Suppressor macrophage treated with lipopolysaccharide for 4 hours (primary cell): Measurements from ENCODE around the gene FOSL1.
A peak's percentile ranks its signal among the peaks of the same experiment; 100 is the strongest.

Experiments used
- DNase-seq: peaks from one replicate; pipeline ENCODE4 v3.0.0-alpha.2; 2020

Gene FOSL1

GRCh38 chr11:65919573-65920371 lies 19.6 kb upstream of the FOSL1 start:
- no peak for DNase-seq

GRCh38 chr11:65919141-65919572 lies 19.0 kb upstream of the FOSL1 start, which contains the start of gene DRAP1:
DRAP1 (plus strand) TSS chr11:65919426; CDS start chr11:65919502, 76 bp downstream.
- peak; percentile 100 for DNase-seq

- no peak for DNase-seq
Observed at GRCh38 chr11:65918211-65919140, 18.3 kb upstream of the FOSL1 start, which contains the start of gene C11orf68. C11orf68 (minus strand) TSS chr11:65919062; CDS start chr11:65919031, 31 bp downstream.

GRCh38 chr11:65917434-65918210 lies 17.4 kb upstream of the FOSL1 start:
- no peak for DNase-seq

GRCh38 chr11:65917077-65917433 lies 16.9 kb upstream of the FOSL1 start:
- no peak for DNase-seq

- DNase-seq = no peak
Observed at GRCh38 chr11:65916391-65916790, 16.2 kb upstream of the FOSL1 start.

GRCh38 chr11:65915821-65916251 lies 15.6 kb upstream of the FOSL1 start:
- DNase-seq = peak; percentile 64

GRCh38 chr11:65915101-65915820 lies 15.1 kb upstream of the FOSL1 start:
- DNase-seq = no peak

GRCh38 chr11:65912845-65913244 lies 12.7 kb upstream of the FOSL1 start:
- DNase-seq = no peak

GRCh38 chr11:65911682-65912568 lies 11.7 kb upstream of the FOSL1 start:
- peak; percentile 32 for DNase-seq

- DNase-seq = no peak
Observed at GRCh38 chr11:65907878-65908277, 7.7 kb upstream of the FOSL1 start.

- no peak for DNase-seq
Observed at GRCh38 chr11:65906602-65907001, 6.4 kb upstream of the FOSL1 start.

GRCh38 chr11:65903715-65904114 lies 3.5 kb upstream of the FOSL1 start:
- no peak for DNase-seq

GRCh38 chr11:65903068-65903481 lies 2.9 kb upstream of the FOSL1 start:
- DNase-seq = no peak

GRCh38 chr11:65900899-65901180 lies 652 bp upstream of the FOSL1 start:
- DNase-seq = no peak

- DNase-seq = peak; percentile 86
Observed at GRCh38 chr11:65899356-65900124, 648 bp downstream of the FOSL1 start.

GRCh38 chr11:65898656-65899355 lies 1.4 kb downstream of the FOSL1 start:
- no peak for DNase-seq

GRCh38 chr11:65897020-65897471 lies 3.1 kb downstream of the FOSL1 start:
- DNase-seq = no peak
